Gastrocnemius medialis (tissue), 4 donors: ENCODE results near the gene ALMS1. TPM values are rescaled to one million over a fixed set of nuclear protein-coding genes. Genes with fewer than 3 reads are reported as not detected.
"Not testable (repeated sequence)": the region's sequence is repeated elsewhere in the genome, so short reads cannot be mapped to it uniquely, and the experiment has no call there.

ENCODE experiments used
- ATAC-seq, 2 donors: fragments of 150-250 bp; one replicate each; pipeline ENCODE4 v1.9.1; 2016
- DNase-seq, 2 donors: peaks; one replicate each; pipeline ENCODE4 v3.0.0-alpha.2; 2019
- H3K27ac ChIP-seq, 4 donors: fragments of 200-600 bp; sonication (generic); 1 replicate in 1 of 4; 2 replicates in 3 of 4; pipeline ENCODE4 v1.5.1; 2016 to 2018; ENCODE audit warnings: mild to moderate bottlenecking in 2 of 4, moderate library complexity in 1 of 4
- H3K27me3 ChIP-seq, 3 donors: fragments of 200-600 bp; sonication (generic) in 2 of 3; 1 replicate in 1 of 3; 2 replicates in 2 of 3; pipeline versions ENCODE4 v1.5.1 to v1.6.0; 2016 to 2019; ENCODE audit warnings: mild to moderate bottlenecking in 1 of 3, moderate library complexity in 1 of 3
- H3K36me3 ChIP-seq, 2 donors: fragments of 200-600 bp; sonication (generic) in 1 of 2; one replicate each; pipeline ENCODE4 v1.5.1; 2017 to 2018
- H3K4me1 ChIP-seq, 2 donors: fragments of 200-600 bp; sonication (generic) in 1 of 2; one replicate each; pipeline ENCODE4 v1.5.1; 2016 to 2017; ENCODE audit warnings: mild to moderate bottlenecking in 2 of 2
- H3K4me3 ChIP-seq, 4 donors: fragments of 200-600 bp; sonication (generic) in 3 of 4; 1 replicate in 1 of 4; 2 replicates in 3 of 4; pipeline ENCODE4 v1.5.1; 2016 to 2019; ENCODE audit warnings: mild to moderate bottlenecking in 2 of 4
- H3K9me3 ChIP-seq, 3 donors: fragments of 200-600 bp; sonication (generic) in 2 of 3; 1 replicate in 1 of 3; 2 replicates in 2 of 3; pipeline ENCODE4 v1.5.1; 2016 to 2019
- CTCF ChIP-seq, 5 experiments: fragments of 450-650 bp in 3 of 5; fragments of 200-600 bp in 2 of 5; sonication (generic) in 2 of 5; IDR thresholded peaks in 4 of 5; conservative IDR thresholded peaks in 1 of 5; 1 replicate in 4 of 5; 2 replicates in 1 of 5; pipeline ENCODE4 v1.5.1; 2016 to 2019; ENCODE audit warnings: antibody characterized with exemption in 5 of 5, mild to moderate bottlenecking in 3 of 5, moderate library complexity in 3 of 5
- POLR2A ChIP-seq, 2 donors: fragments of 450-650 bp; IDR thresholded peaks; one replicate each; pipeline ENCODE4 v1.6.1; 2017; ENCODE audit warnings: antibody characterized with exemption in 2 of 2, mild to moderate bottlenecking in 2 of 2, moderate library complexity in 2 of 2
- in situ Hi-C, 4 donors: fragments of 200-750 bp; cut with MboI; loops; one replicate each; pipeline versions ENCODE4 v1.15.0 to v1.8.0; 2017; ENCODE audit warnings: low sequenced_read_pairs in 4 of 4
- intact Hi-C: fragments of 100-400 bp; cut with DNase I; formaldehyde crosslinking; loops from one replicate; pipeline ENCODE4 v1.15.1; 2023; ENCODE audit warnings: low total_unique reads
- total RNA-seq, 4 donors: library from RNA; depleted of rRNA; stranded (reverse); fragments of >200 nt; gene quantifications; one replicate each; pipeline versions ENCODE4 v1.1.0 to v1.2.3, GENCODE V29; 2016

Gene ALMS1
- total RNA-seq, 4 donors from 2014 or later: 10.0 to 18.1 (median 13.9) TPM

GRCh38 chr2:73532381-73532780 is 146.7 kb downstream of the ALMS1 start:
- in situ Hi-C loops (no loop called here), intact Hi-C loops (no loop called here)
- Histone ChIP-seq H3K27me3 (no peaks in the 10 kb centered on the region), H3K4me3 (no peak overlapping the region), H3K36me3 (peaks cover 0 to 35% of the 10 kb centered on the region in 2 donors), H3K4me1 (no peaks in the 10 kb centered on the region), H3K9me3 (no peaks in the 10 kb centered on the region), H3K27ac (no peak overlapping the region)
- DNase-seq: no peak
- TF ChIP-seq CTCF (IDR thresholded peaks at IDR 0.05 in 4 of 5, conservative IDR thresholded peaks at IDR 0.05 in 1 of 5): no peak
- no peak for TF ChIP-seq POLR2A (IDR thresholded peaks at IDR 0.05)
- no peak for ATAC-seq

- Histone ChIP-seq H3K4me1 (no peaks in the 10 kb centered on the region), H3K27ac (no peak overlapping the region), H3K9me3 (no peaks in the 10 kb centered on the region), H3K36me3 (peaks cover 0 to 30% of the 10 kb centered on the region in 2 donors), H3K27me3 (no peaks in the 10 kb centered on the region), H3K4me3 (no peak overlapping the region)
- in situ Hi-C loops (no loop called here), intact Hi-C loops (no loop called here)
- TF ChIP-seq POLR2A (IDR thresholded peaks at IDR 0.05) (no peak), CTCF (IDR thresholded peaks at IDR 0.05 in 4 of 5, conservative IDR thresholded peaks at IDR 0.05 in 1 of 5) (no peak)
- ATAC-seq (no peak), DNase-seq (no peak)
These were observed 150.7 kb downstream of the ALMS1 start for GRCh38 chr2:73536133-73536840.

- DNase-seq, H3K4me1 ChIP-seq, H3K27ac ChIP-seq, intact Hi-C loops, H3K4me3 ChIP-seq, H3K9me3 ChIP-seq, H3K27me3 ChIP-seq, in situ Hi-C loops, ATAC-seq: not testable (repeated sequence)
- peaks cover 3 to 25% of the 10 kb centered on the region in 2 donors for H3K36me3 ChIP-seq
These were observed 175.2 kb downstream of the ALMS1 start for GRCh38 chr2:73560875-73561274.

- Histone ChIP-seq H3K4me3 (no peak overlapping the region), H3K27me3 (no peaks in the 10 kb centered on the region), H3K36me3 (peaks cover 3 to 27% of the 10 kb centered on the region in 2 donors), H3K9me3 (no peaks in the 10 kb centered on the region), H3K4me1 (no peaks in the 10 kb centered on the region), H3K27ac (no peak overlapping the region)
- intact Hi-C loops: no loop called here
- DNase-seq: no peak
- ATAC-seq: no peak
- in situ Hi-C loops: no loop called here
- TF ChIP-seq CTCF (IDR thresholded peaks at IDR 0.05 in 4 of 5, conservative IDR thresholded peaks at IDR 0.05 in 1 of 5): no peak
- TF ChIP-seq POLR2A (IDR thresholded peaks at IDR 0.05): no peak
These were observed 175.8 kb downstream of the ALMS1 start for GRCh38 chr2:73561422-73561821.

GRCh38 chr2:73564986-73565385 is 179.3 kb downstream of the ALMS1 start:
- in situ Hi-C loops (no loop called here), intact Hi-C loops (no loop called here)
- H3K27me3 ChIP-seq: no peaks in the 10 kb centered on the region
- H3K4me3 ChIP-seq: no peak overlapping the region
- no peaks in the 10 kb centered on the region for H3K9me3 ChIP-seq
- peaks cover 3 to 9% of the 10 kb centered on the region in 2 donors for H3K36me3 ChIP-seq
- TF ChIP-seq POLR2A (IDR thresholded peaks at IDR 0.05) (no peak), CTCF (IDR thresholded peaks at IDR 0.05 in 4 of 5, conservative IDR thresholded peaks at IDR 0.05 in 1 of 5) (no peak)
- no peaks in the 10 kb centered on the region for H3K4me1 ChIP-seq
- no peak for ATAC-seq
- H3K27ac ChIP-seq: no peak overlapping the region
- DNase-seq: no peak
